Adrenal gland (tissue), 12 donors: ENCODE measurements around the gene NAV2. TPM values are rescaled to one million over a fixed set of nuclear protein-coding genes. Genes with fewer than 3 reads are reported as not detected.

Experiments used
- DNase-seq, 7 donors: peaks; one replicate each; pipeline ENCODE4 v3.0.0-alpha.2; 2019 to 2020
- H3K27ac ChIP-seq, 5 donors: fragments of 200-600 bp; sonication (generic) in 4 of 5; 1 replicate in 3 of 5; 2 replicates in 2 of 5; pipeline versions ENCODE4 v1.5.1 to v1.8.0; 2016 to 2020; ENCODE audit warnings: mild to moderate bottlenecking in 1 of 5
- H3K27me3 ChIP-seq: fragments of 200-600 bp; 2 replicates; pipeline ENCODE4 v1.8.0; 2021
- H3K36me3 ChIP-seq, 2 donors: fragments of 200-600 bp; replicated peaks in 1 of 2; 1 replicate in 1 of 2; 2 replicates in 1 of 2; pipeline versions ENCODE4 v1.5.1 to v1.8.0; 2018 to 2022
- H3K4me1 ChIP-seq, 2 donors: fragments of 200-600 bp; replicated peaks in 1 of 2; 1 replicate in 1 of 2; 2 replicates in 1 of 2; pipeline versions ENCODE4 v1.5.1 to v1.8.0; 2018 to 2021
- H3K4me3 ChIP-seq, 4 donors: fragments of 200-600 bp; sonication (generic) in 3 of 4; one replicate each; pipeline ENCODE4 v1.5.1; 2016 to 2018
- H3K9me3 ChIP-seq, 3 donors: fragments of 200-600 bp; sonication (generic) in 1 of 3; replicated peaks in 1 of 3; 1 replicate in 2 of 3; 2 replicates in 1 of 3; pipeline versions ENCODE4 v1.5.1 to v1.8.0; 2016 to 2021
- CTCF ChIP-seq, 6 experiments: fragments of 450-650 bp in 4 of 6; fragments of 200-600 bp in 2 of 6; sonication (generic) in 1 of 6; IDR thresholded peaks; 1 replicate in 5 of 6; 2 replicates in 1 of 6; pipeline versions ENCODE4 v1.5.1 to v1.8.0; 2016 to 2021; ENCODE audit warnings: antibody characterized with exemption in 6 of 6, mild to moderate bottlenecking in 2 of 6, moderate library complexity in 1 of 6
- POLR2A ChIP-seq, 2 donors: fragments of 450-650 bp; IDR thresholded peaks; one replicate each; pipeline ENCODE4 v1.6.1; 2017; ENCODE audit warnings: antibody characterized with exemption in 2 of 2, mild to moderate bottlenecking in 2 of 2, moderate library complexity in 1 of 2
- WGBS, 4 donors: extraction: QIAGEN DNeasy Blood & Tissue Kit in 2 of 4; methylation state at CpG; one replicate each; pipeline versions ENCODE4 v1.1.5 to v1.1.7; 2013 to 2017; 5-methylcytosine and 5-hydroxymethylcytosine counted together
- intact Hi-C, 2 donors: fragments of 100-400 bp; cut with DNase I; formaldehyde crosslinking; loops; one replicate each; pipeline versions ENCODE4 v1.14.1 to v1.15.0; 2022 to 2023
- polyA plus RNA-seq, 3 donors: library from polyadenylated mRNA; stranded (reverse); fragments of 200-250 nt in 2 of 3; fragments of 350-450 nt in 1 of 3; fragmentation: Illumina TruSeq in 1 of 3; extraction: RNeasy Lipid Tissue Mini Kit (QIAGEN cat#74804) in 1 of 3; gene quantifications; one replicate each; pipeline ENCODE4 v1.2.3, GENCODE V29; 2013 to 2014
- total RNA-seq, 9 donors: library from RNA; depleted of rRNA in 4 of 9; stranded (reverse); fragments of >200 nt in 4 of 9; fragments of 120-200 nt in 1 of 9; fragmentation: NEBNext Ultra II Directional in 1 of 9; extraction: Animal tissue kit (Norgen Biotek cat#: 25700) in 1 of 9; gene quantifications; one replicate each; pipeline versions ENCODE4 v1.1.0 to v1.2.4, GENCODE V29; 2013 to 2023
- donor health status: healthy with polysubstance abuse.
- donor health status: Bipolar disorder and iron deficiency.
- donor health status: DM: yes; HTN: yes; CAD: no.
- donor health status: DM: no; HTN: no; CAD: no.
- donor health status: DM: no; HTN: no; CAD: no.
- donor health status: DM: yes; HTN: yes; CAD: no.

NAV2 gene
- total and polyA plus RNA-seq, 12 donors, result 1.6 to 9.2 (median 5.5) TPM

GRCh38 chr11:20157728-20158127 is 445.1 kb downstream of the NAV2 start:
- intact Hi-C loops, result no loop called here
- no peaks in the 10 kb centered on the region for H3K36me3 ChIP-seq
- H3K27me3 ChIP-seq, result peaks cover 85% of the 10 kb centered on the region
- TF ChIP-seq CTCF (IDR thresholded peaks at IDR 0.05) (no peak), POLR2A (IDR thresholded peaks at IDR 0.05) (no peak)
- H3K27ac ChIP-seq, result no peak overlapping the region
- H3K4me1 ChIP-seq, result peaks cover 7% of the 10 kb centered on the region in 2 donors
- DNase-seq, result no peak
- H3K4me3 ChIP-seq, result no peak overlapping the region
- no peaks in the 10 kb centered on the region for H3K9me3 ChIP-seq
- WGBS, 4 donors, result 8 to 14% (median 11%) methylated on average over 9 of the region's 9 CpGs

GRCh38 chr11:20158597-20159257 is 446.1 kb downstream of the NAV2 start:
- H3K4me3 ChIP-seq, result no peak overlapping the region
- H3K4me1 ChIP-seq, result peaks cover 7 to 14% of the 10 kb centered on the region in 2 donors
- whole genome bisulfite sequencing, 4 donors, result 5 to 8% (median 7%) methylated on average over 31 to 33 of the region's 33 CpGs
- H3K36me3 ChIP-seq, result no peaks in the 10 kb centered on the region
- intact Hi-C loops, result no loop called here
- H3K9me3 ChIP-seq, result no peaks in the 10 kb centered on the region
- peak; percentile 62 to 74 (median 66) for DNase-seq
- H3K27ac ChIP-seq, result no peak overlapping the region
- peaks cover 95% of the 10 kb centered on the region for H3K27me3 ChIP-seq
- TF ChIP-seq CTCF (IDR thresholded peaks at IDR 0.05) (no peak), POLR2A (IDR thresholded peaks at IDR 0.05) (no peak)

- peaks cover 7 to 14% of the 10 kb centered on the region in 2 donors for H3K4me1 ChIP-seq
- intact Hi-C loops, result no loop called here
- no peaks in the 10 kb centered on the region for H3K36me3 ChIP-seq
- H3K27ac ChIP-seq, result no peak overlapping the region
- DNase-seq, result no peak
- 4 to 8% (median 6%) methylated on average over 25 to 65 of the region's 65 CpGs for WGBS, 4 donors
- TF ChIP-seq POLR2A (IDR thresholded peaks at IDR 0.05), result no peak
- no peak for TF ChIP-seq CTCF (IDR thresholded peaks at IDR 0.05)
- no peaks in the 10 kb centered on the region for H3K9me3 ChIP-seq
- peaks cover 97% of the 10 kb centered on the region for H3K27me3 ChIP-seq
- H3K4me3 ChIP-seq, result no peak overlapping the region
Measured at GRCh38 chr11:20159466-20160381, 447.1 kb downstream of the NAV2 start.

GRCh38 chr11:20160425-20161229 is 448.0 kb downstream of the NAV2 start, which contains the start of gene DBX1:
Gene DBX1, minus strand, starts transcription at chr11:20160475. Its CDS starts 151 bp downstream, at chr11:20160324.
- Histone ChIP-seq H3K27ac (no peak within 1 kb of the TSS), H3K27me3 (peaks cover 97% of the 10 kb centered on the region), H3K36me3 (no peaks in the 10 kb centered on the region), H3K9me3 (no peaks in the 10 kb centered on the region), H3K4me3 (no peak within 1 kb of the TSS), H3K4me1 (peaks cover 7 to 14% of the 10 kb centered on the region in 2 donors)
- WGBS, 4 donors, result 4 to 8% (median 5%) methylated on average over 25 to 30 of the region's 30 CpGs
- no peak for TF ChIP-seq CTCF (IDR thresholded peaks at IDR 0.05)
- no peak for TF ChIP-seq POLR2A (IDR thresholded peaks at IDR 0.05)
- no peak for DNase-seq
- intact Hi-C loops, result no loop called here
